Mononuclear cell (primary cell): ENCODE results near the gene PRLR. TPM values are rescaled to one million over a fixed set of nuclear protein-coding genes. Genes with fewer than 3 reads are reported as not detected.
"Not testable (repeated sequence)": the region's sequence is repeated elsewhere in the genome, so short reads cannot be mapped to it uniquely, and the experiment has no call there.

Experiments
- H3K27me3 ChIP-seq: 2 replicates; pipeline ENCODE4 v1.6.0; 2011; ENCODE audit warnings: low read length, control low read depth; ENCODE audit not compliant: insufficient read depth
- H3K4me1 ChIP-seq: 2 replicates; pipeline ENCODE4 v1.5.1; 2011; ENCODE audit warnings: mild to moderate bottlenecking, low read length, control low read depth; ENCODE audit not compliant: insufficient read depth
- H3K4me3 ChIP-seq: 2 replicates; pipeline ENCODE4 v1.5.1; 2011; ENCODE audit warnings: mild to moderate bottlenecking, low read length, moderate library complexity
- H3K9me3 ChIP-seq: 2 replicates; pipeline ENCODE4 v1.5.1; 2011; ENCODE audit warnings: low read depth, mild to moderate bottlenecking, control low read depth, low read length
- total RNA-seq: library from RNA; depleted of rRNA; stranded (reverse); fragments of >200 nt; gene quantifications from one replicate; pipeline ENCODE4 v1.2.3, GENCODE V29; 2012

PRLR gene
- total RNA-seq, 1 donor: 1.6 TPM

DNA sequence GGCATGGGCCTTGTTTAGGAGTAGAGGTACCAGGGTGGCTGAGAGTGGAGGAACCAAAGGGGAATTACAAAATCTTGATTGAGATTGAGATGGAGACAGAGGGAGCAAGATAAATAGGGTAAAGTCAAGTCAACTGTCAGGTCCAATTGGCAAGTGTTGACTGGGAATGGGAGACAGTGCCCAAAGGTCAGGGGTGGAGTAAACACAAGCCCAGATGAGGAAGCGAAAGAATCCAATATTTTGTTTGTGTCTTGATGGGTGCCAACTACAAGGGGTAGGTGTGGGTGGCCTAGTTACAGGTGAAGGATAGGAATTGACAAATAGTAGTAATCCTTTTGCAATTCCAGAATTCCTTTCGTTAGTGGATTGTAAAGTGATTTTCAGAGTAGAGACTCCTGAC is 107.5 kb downstream of the PRLR start:
- no peaks in the 10 kb centered on the region for H3K4me1 ChIP-seq
- H3K27me3 ChIP-seq: no peaks in the 10 kb centered on the region
- H3K4me3 ChIP-seq: no peak overlapping the region

GRCh38 chr5:35120715-35121114 is 109.6 kb downstream of the PRLR start:
- H3K4me1 ChIP-seq: no peaks in the 10 kb centered on the region
- no peak overlapping the region for H3K4me3 ChIP-seq
- no peaks in the 10 kb centered on the region for H3K9me3 ChIP-seq
- no peaks in the 10 kb centered on the region for H3K27me3 ChIP-seq

More for the DNA sequence above, 107.5 kb downstream of the PRLR start:
- H3K9me3 ChIP-seq: no peaks in the 10 kb centered on the region

GRCh38 chr5:35117967-35118366 is 112.3 kb downstream of the PRLR start:
- no peaks in the 10 kb centered on the region for H3K4me1 ChIP-seq
- no peak overlapping the region for H3K4me3 ChIP-seq
- H3K27me3 ChIP-seq: no peaks in the 10 kb centered on the region
- H3K9me3 ChIP-seq: no peaks in the 10 kb centered on the region

- Histone ChIP-seq H3K4me1 (no peaks in the 10 kb centered on the region), H3K4me3 (no peak overlapping the region), H3K9me3 (no peaks in the 10 kb centered on the region), H3K27me3 (no peaks in the 10 kb centered on the region)
Observed at GRCh38 chr5:35115920-35116319, 114.4 kb downstream of the PRLR start.

DNA sequence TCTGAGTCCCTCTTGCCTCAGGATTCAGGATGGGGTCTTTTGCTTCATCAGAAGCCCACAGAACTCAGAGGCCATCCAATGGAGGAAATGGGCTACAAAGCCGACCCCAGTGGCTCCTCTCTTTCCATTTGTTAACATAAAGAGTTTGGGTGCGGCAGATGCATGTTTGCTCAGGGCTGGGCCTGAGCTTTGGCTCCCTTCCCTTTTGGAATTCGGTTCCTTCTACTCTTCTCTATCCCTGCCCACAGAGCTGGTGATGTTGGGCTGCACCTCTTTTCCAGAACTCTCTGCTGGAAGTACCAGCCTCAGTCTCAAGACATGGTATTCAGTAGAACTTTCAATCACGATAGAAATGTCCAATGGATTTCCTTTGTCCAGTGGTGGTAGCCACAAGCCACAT is 115.6 kb downstream of the PRLR start:
- no peaks in the 10 kb centered on the region for H3K9me3 ChIP-seq

DNA sequence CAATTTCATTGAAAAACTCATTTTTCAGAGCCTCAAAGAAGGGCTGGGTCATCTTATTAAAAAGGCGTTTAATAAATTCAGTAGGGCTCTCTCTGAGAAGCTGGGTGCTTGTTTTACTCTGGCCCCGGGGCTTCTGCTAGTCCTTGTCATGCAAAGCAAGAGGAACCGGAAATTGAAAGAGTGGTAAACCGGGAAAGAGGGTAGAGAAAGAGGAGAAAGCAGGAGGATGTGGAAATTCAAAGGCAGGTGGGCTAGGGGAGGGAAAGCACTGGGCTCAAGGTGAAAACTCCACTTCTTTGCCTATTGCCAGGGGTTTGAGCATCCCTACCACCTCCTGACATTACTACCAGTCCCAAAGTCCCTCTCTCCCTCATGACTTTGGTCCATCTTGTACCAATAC is 118.0 kb downstream of the PRLR start:
- no peaks in the 10 kb centered on the region for H3K4me1 ChIP-seq
- no peaks in the 10 kb centered on the region for H3K27me3 ChIP-seq
- H3K4me3 ChIP-seq: no peak overlapping the region
- H3K9me3 ChIP-seq: no peaks in the 10 kb centered on the region

More for the DNA sequence above, 115.6 kb downstream of the PRLR start:
- H3K4me3 ChIP-seq: no peak overlapping the region
- H3K27me3 ChIP-seq: no peaks in the 10 kb centered on the region
- no peaks in the 10 kb centered on the region for H3K4me1 ChIP-seq

DNA sequence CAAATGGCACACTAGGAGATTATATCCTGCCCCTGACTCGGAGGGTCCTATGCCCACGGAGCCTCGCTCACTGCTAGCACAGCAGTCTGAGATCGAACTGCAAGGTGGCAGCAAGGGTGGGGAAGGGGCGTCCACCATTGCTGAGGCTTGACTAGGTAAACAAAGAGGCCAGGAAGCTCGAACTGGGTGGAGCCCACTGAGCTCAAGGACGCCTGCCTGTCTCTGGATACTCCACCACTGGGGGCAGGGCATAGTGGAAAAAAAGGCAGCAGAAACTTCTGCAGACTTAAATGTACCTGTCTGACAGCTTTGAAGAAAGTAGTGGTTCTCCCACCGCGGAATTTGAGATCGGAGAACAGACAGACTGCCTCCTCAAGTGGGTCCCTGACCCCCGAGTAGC is 125.7 kb downstream of the PRLR start:
- not testable (repeated sequence) for H3K27me3 ChIP-seq, H3K4me1 ChIP-seq, H3K9me3 ChIP-seq, H3K4me3 ChIP-seq

GRCh38 chr5:35103637-35104299 is 126.5 kb downstream of the PRLR start:
- H3K4me3 ChIP-seq: no peak overlapping the region
- H3K9me3 ChIP-seq: no peaks in the 10 kb centered on the region
- H3K4me1 ChIP-seq: no peaks in the 10 kb centered on the region
- no peaks in the 10 kb centered on the region for H3K27me3 ChIP-seq

GRCh38 chr5:35101720-35102119 is 128.6 kb downstream of the PRLR start:
- H3K4me3 ChIP-seq, H3K27me3 ChIP-seq, H3K4me1 ChIP-seq: not testable (repeated sequence)

DNA sequence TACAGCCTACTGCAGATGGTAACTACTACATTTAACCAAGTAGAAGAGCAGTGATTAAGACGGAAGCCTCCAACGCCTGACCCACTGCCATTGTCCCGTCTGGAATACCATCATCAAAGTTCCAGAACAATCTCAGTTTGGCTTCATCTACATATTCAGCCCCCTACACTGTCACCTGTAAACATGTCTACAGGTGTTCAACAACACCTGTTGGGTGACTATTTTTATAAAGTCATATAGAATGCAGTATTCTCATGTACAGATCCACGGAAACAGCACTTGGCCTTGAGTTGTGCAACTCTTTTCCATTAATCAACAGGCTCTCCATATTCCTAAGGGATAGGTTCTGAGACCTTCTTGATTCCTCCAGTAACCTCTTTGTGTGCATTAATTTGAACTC is 129.3 kb downstream of the PRLR start:
- no peaks in the 10 kb centered on the region for H3K9me3 ChIP-seq
- no peak overlapping the region for H3K4me3 ChIP-seq
- no peaks in the 10 kb centered on the region for H3K4me1 ChIP-seq
- H3K27me3 ChIP-seq: no peaks in the 10 kb centered on the region

More at GRCh38 chr5:35101720-35102119, 128.6 kb downstream of the PRLR start:
- H3K9me3 ChIP-seq: not testable (repeated sequence)

- Histone ChIP-seq H3K4me3 (no peak overlapping the region), H3K4me1 (no peaks in the 10 kb centered on the region), H3K9me3 (no peaks in the 10 kb centered on the region), H3K27me3 (no peaks in the 10 kb centered on the region)
Observed at GRCh38 chr5:35098214-35098613, 132.1 kb downstream of the PRLR start.

DNA sequence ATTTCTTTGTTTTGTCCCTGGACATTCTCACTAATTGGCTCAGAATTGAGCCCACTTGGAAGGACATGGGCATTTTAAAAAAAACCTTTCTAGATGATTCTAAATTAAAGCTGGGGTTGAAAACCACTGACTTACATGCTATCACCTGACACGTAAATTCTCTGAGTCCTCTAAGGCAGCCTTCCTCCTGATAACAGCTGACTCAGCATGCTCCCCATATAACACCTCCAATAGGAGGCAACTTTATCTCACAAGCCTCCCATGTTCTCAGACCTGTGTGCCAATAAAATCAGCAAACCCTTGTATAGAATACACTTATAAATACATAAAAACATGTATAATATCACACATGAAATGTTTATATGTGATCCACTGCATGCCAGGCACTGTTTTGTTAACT is 133.4 kb downstream of the PRLR start:
- no peaks in the 10 kb centered on the region for H3K9me3 ChIP-seq
- H3K4me1 ChIP-seq: no peaks in the 10 kb centered on the region
- no peaks in the 10 kb centered on the region for H3K27me3 ChIP-seq
- no peak overlapping the region for H3K4me3 ChIP-seq

- no peaks in the 10 kb centered on the region for H3K27me3 ChIP-seq
- no peaks in the 10 kb centered on the region for H3K9me3 ChIP-seq
- no peaks in the 10 kb centered on the region for H3K4me1 ChIP-seq
- H3K4me3 ChIP-seq: no peak overlapping the region
Observed at GRCh38 chr5:35096216-35096615, 134.1 kb downstream of the PRLR start.

DNA sequence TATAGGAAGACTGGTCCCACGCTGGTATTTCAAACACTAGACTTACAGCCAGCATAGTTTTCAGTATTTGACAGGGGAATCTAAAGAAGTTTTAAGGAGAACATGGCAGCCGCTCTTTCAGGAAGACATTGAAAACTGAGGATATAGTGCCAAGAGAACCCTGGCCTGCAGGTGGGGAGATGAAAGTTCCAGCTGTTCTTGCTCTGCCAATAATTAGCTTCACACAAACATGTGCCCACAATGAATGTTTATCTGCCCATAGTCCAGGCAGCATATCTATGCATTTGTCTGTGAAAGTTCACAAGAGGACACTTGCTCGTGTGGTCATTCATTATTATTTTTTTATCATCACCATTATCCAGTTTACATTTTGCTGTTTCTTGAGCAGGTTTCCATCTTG is 134.9 kb downstream of the PRLR start:
- Histone ChIP-seq H3K4me3 (no peak overlapping the region), H3K4me1 (no peaks in the 10 kb centered on the region), H3K27me3 (no peaks in the 10 kb centered on the region), H3K9me3 (no peaks in the 10 kb centered on the region)

- Histone ChIP-seq H3K27me3 (no peaks in the 10 kb centered on the region), H3K9me3 (no peaks in the 10 kb centered on the region), H3K4me1 (no peaks in the 10 kb centered on the region), H3K4me3 (no peak overlapping the region)
Observed at GRCh38 chr5:35094948-35095347, 135.3 kb downstream of the PRLR start.

GRCh38 chr5:35092703-35093102 is 137.6 kb downstream of the PRLR start:
- Histone ChIP-seq H3K4me1 (no peaks in the 10 kb centered on the region), H3K27me3 (no peaks in the 10 kb centered on the region), H3K9me3 (no peaks in the 10 kb centered on the region), H3K4me3 (no peak overlapping the region)
